Non-pigmented ciliary epithelial cell (primary cell): Measurements from ENCODE around the gene ABCB1.
A peak's percentile ranks its signal among the peaks of the same experiment; 100 is the strongest.
"Not testable (repeated sequence)": the region's sequence is repeated elsewhere in the genome, so short reads cannot be mapped to it uniquely, and the experiment has no call there.

Experiments used
- DNase-seq: peaks from one replicate; pipeline ENCODE4 v3.0.0-alpha.2; 2010; ENCODE audit warnings: low read depth

The ABCB1 gene

GRCh38 chr7:87575521-87575920, 25.2 kb downstream of the ABCB1 start:
- DNase-seq, result no peak

- DNase-seq, result peak; percentile 60
Measured at GRCh38 chr7:87574630-87575029, 26.1 kb downstream of the ABCB1 start.

GRCh38 chr7:87572513-87572912, 28.2 kb downstream of the ABCB1 start:
- not testable (repeated sequence) for DNase-seq

GRCh38 chr7:87570178-87570577, 30.5 kb downstream of the ABCB1 start:
- DNase-seq, result peak; percentile 81

GRCh38 chr7:87567052-87567451, 33.6 kb downstream of the ABCB1 start:
- no peak for DNase-seq

GRCh38 chr7:87566311-87566900, 34.3 kb downstream of the ABCB1 start:
- DNase-seq, result no peak

GRCh38 chr7:87565877-87566276, 34.8 kb downstream of the ABCB1 start:
- no peak for DNase-seq

- DNase-seq, result no peak
Measured at GRCh38 chr7:87564296-87564963, 36.3 kb downstream of the ABCB1 start.

- no peak for DNase-seq
Measured at GRCh38 chr7:87561702-87562101, 39.0 kb downstream of the ABCB1 start.

- DNase-seq, result no peak
Measured at GRCh38 chr7:87561102-87561501, 39.6 kb downstream of the ABCB1 start.

GRCh38 chr7:87552351-87552900, 48.3 kb downstream of the ABCB1 start:
- no peak for DNase-seq

- DNase-seq, result no peak
Measured at GRCh38 chr7:87548123-87548919, 52.4 kb downstream of the ABCB1 start.

- no peak for DNase-seq
Measured at GRCh38 chr7:87545760-87546159, 54.9 kb downstream of the ABCB1 start.

GRCh38 chr7:87543623-87544022, 57.1 kb downstream of the ABCB1 start:
- peak; percentile 9 for DNase-seq

GRCh38 chr7:87541648-87542047, 59.0 kb downstream of the ABCB1 start:
- DNase-seq, result no peak

GRCh38 chr7:87538052-87538451, 62.6 kb downstream of the ABCB1 start:
- no peak for DNase-seq

- no peak for DNase-seq
Measured at GRCh38 chr7:87534072-87534471, 66.6 kb downstream of the ABCB1 start.

- no peak for DNase-seq
Measured at GRCh38 chr7:87530126-87530525, 70.6 kb downstream of the ABCB1 start.

GRCh38 chr7:87528730-87529129, 72.0 kb downstream of the ABCB1 start:
- no peak for DNase-seq

- no peak for DNase-seq
Measured at GRCh38 chr7:87518735-87519134, 81.9 kb downstream of the ABCB1 start.

GRCh38 chr7:87517891-87518290, 82.8 kb downstream of the ABCB1 start:
- no peak for DNase-seq

GRCh38 chr7:87517136-87517815, 83.4 kb downstream of the ABCB1 start:
- DNase-seq, result peak; percentile 38
